Thyroid gland (tissue), 4 donors: ENCODE measurements around the gene COL4A4.

Experiments used
- CTCF ChIP-seq, 6 experiments: fragments of 200-600 bp in 3 of 6; fragments of 450-650 bp in 3 of 6; sonication (generic) in 3 of 6; IDR thresholded peaks; one replicate each; pipeline ENCODE4 v1.5.1; 2016 to 2019; ENCODE audit warnings: antibody characterized with exemption in 6 of 6, mild to moderate bottlenecking in 2 of 6, inconsistent platforms in 1 of 6, moderate library complexity in 1 of 6
- POLR2A ChIP-seq, 2 donors: fragments of 450-650 bp; IDR thresholded peaks; one replicate each; pipeline ENCODE4 v1.6.1; 2017; ENCODE audit warnings: antibody characterized with exemption in 2 of 2, mild to moderate bottlenecking in 2 of 2, moderate library complexity in 1 of 2

DNA sequence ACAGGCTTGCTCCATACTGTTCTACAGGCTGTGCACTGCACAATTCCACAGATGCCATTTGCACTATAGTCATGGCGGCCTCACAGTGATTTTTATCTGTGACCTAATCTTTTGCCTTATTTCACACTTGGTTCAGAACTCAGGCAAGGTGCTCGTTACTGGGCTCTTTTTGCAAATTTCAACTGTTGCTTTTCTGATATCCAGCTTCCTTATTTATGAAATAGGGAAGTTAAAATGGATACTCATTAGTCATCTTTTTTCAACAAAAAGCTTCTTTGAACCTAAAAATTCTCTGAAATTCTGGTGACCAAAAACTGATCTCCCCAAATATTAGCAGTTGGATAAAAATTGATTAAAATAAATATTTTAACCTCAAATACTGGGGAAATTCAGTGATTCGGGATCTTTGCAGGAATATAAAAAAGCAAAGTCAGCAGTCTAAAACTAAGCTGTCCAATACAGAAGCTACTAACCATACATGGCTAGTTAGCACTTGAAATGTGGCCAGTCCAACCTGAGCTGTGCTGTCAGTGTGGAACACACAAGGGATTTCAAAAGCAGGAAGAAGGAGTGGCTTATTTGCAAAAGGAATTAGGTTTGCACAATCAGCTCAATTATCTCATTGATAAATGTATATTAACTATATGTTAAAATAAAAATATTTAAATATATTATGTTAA is 134.4 kb downstream of the COL4A4 start:
- TF ChIP-seq POLR2A (IDR thresholded peaks at IDR 0.05) = no peak
- TF ChIP-seq CTCF (IDR thresholded peaks at IDR 0.05) = no peak
